Uterus (tissue), 4 donors: ENCODE data around the gene IQCC. TPM values are rescaled to one million over a fixed set of nuclear protein-coding genes. Genes with fewer than 3 reads are reported as not detected.
A peak's percentile ranks its signal among the peaks of the same experiment; 100 is the strongest.

Experiments used
- DNase-seq, 2 donors: peaks; one replicate each; pipeline ENCODE4 v3.0.0-alpha.2; 2019 to 2020
- H3K27ac ChIP-seq, 2 donors: fragments of 200-600 bp; sonication (generic); 1 replicate in 1 of 2; 2 replicates in 1 of 2; pipeline ENCODE4 v1.5.1; 2016 to 2018
- H3K27me3 ChIP-seq, 2 donors: fragments of 200-600 bp; sonication (generic); one replicate each; pipeline ENCODE4 v1.5.1; 2018 to 2019; ENCODE audit warnings: control low read depth in 1 of 2
- H3K36me3 ChIP-seq, 2 donors: fragments of 200-600 bp; sonication (generic); one replicate each; pipeline ENCODE4 v1.5.1; 2019; ENCODE audit warnings: control low read depth in 1 of 2
- H3K4me1 ChIP-seq, 2 donors: fragments of 200-600 bp; sonication (generic); one replicate each; pipeline ENCODE4 v1.5.1; 2018 to 2019; ENCODE audit warnings: control low read depth in 1 of 2
- H3K4me3 ChIP-seq, 2 donors: fragments of 200-600 bp; sonication (generic); 1 replicate in 1 of 2; 2 replicates in 1 of 2; pipeline ENCODE4 v1.5.1; 2018 to 2019; ENCODE audit warnings: mild to moderate bottlenecking in 1 of 2
- H3K9me3 ChIP-seq, 2 donors: fragments of 200-600 bp; sonication (generic); one replicate each; pipeline ENCODE4 v1.5.1; 2019; ENCODE audit warnings: control low read depth in 1 of 2
- CTCF ChIP-seq, 4 experiments: fragments of 200-600 bp in 2 of 4; fragments of 450-650 bp in 2 of 4; sonication (generic) in 2 of 4; IDR thresholded peaks; one replicate each; pipeline ENCODE4 v1.5.1; 2016 to 2019; ENCODE audit warnings: antibody characterized with exemption in 4 of 4, mild to moderate bottlenecking in 2 of 4, moderate library complexity in 1 of 4
- POLR2A ChIP-seq, 2 donors: fragments of 450-650 bp; IDR thresholded peaks; one replicate each; pipeline ENCODE4 v1.6.1; 2016; ENCODE audit warnings: antibody characterized with exemption in 2 of 2, mild to moderate bottlenecking in 1 of 2, moderate library complexity in 1 of 2
- intact Hi-C: fragments of 100-400 bp; cut with DNase I; formaldehyde crosslinking; loops from one replicate; pipeline ENCODE4 v1.15.1; 2023; ENCODE audit warnings: low total_unique reads
- total RNA-seq, 4 donors: library from RNA; depleted of rRNA in 3 of 4; stranded (reverse); fragments of >200 nt in 3 of 4; gene quantifications; one replicate each; pipeline versions ENCODE4 v1.1.0 to v1.2.4, GENCODE V29; 2014 to 2023
- donor health status: DM: yes; HTN: yes; CAD: no.

The IQCC gene
- total RNA-seq, 4 donors from 2014 or later = 0.51 to 6.8 (median 4.3) TPM

- Histone ChIP-seq H3K4me1 (peaks cover 0 to 5% of the 10 kb centered on the region in 2 donors), H3K27ac (no peak overlapping the region), H3K27me3 (no peaks in the 10 kb centered on the region), H3K36me3 (no peaks in the 10 kb centered on the region), H3K4me3 (no peak overlapping the region), H3K9me3 (no peaks in the 10 kb centered on the region)
- DNase-seq = no peak
- TF ChIP-seq POLR2A (IDR thresholded peaks at IDR 0.05) = no peak
- TF ChIP-seq CTCF (IDR thresholded peaks at IDR 0.05) = no peak
- intact Hi-C loops = no loop called here
Measured at GRCh38 chr1:32208469-32208868, 3.0 kb downstream of the IQCC start.

DNA sequence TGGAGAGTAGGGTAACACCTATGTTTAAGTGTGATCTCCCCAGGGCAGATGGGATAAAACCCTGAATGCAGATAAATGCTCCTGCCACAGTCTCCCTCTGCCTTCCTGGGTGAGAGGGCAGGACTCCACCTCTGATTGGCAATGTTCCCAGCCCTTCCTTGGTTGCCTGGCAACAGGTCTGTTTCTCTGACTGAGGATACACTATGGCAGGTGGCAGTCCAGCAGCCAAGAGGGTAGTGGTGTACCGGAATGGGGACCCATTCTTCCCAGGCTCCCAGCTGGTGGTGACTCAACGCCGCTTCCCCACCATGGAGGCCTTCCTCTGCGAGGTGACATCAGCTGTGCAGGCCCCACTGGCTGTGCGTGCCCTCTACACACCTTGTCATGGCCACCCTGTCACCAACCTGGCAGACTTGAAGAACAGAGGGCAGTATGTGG lies 3.4 kb downstream of the IQCC start, which contains the start of gene DCDC2B:
Gene DCDC2B (plus strand): TSS at position 199 of the 438 bp plus-strand sequence. CDS start 5 bp downstream, at position 204.
- peaks cover 0 to 5% of the 10 kb centered on the region in 2 donors for H3K4me1 ChIP-seq
- no peaks in the 10 kb centered on the region for H3K36me3 ChIP-seq
- no peak within 1 kb of the TSS for H3K4me3 ChIP-seq
- peak in 1 of 2 donors; percentile 38 for DNase-seq
- no peaks in the 10 kb centered on the region for H3K9me3 ChIP-seq
- H3K27me3 ChIP-seq = no peaks in the 10 kb centered on the region
- H3K27ac ChIP-seq = no peak within 1 kb of the TSS
- TF ChIP-seq CTCF (IDR thresholded peaks at IDR 0.05) (no peak), POLR2A (IDR thresholded peaks at IDR 0.05) (no peak)
- intact Hi-C loops = no loop called here

DNA sequence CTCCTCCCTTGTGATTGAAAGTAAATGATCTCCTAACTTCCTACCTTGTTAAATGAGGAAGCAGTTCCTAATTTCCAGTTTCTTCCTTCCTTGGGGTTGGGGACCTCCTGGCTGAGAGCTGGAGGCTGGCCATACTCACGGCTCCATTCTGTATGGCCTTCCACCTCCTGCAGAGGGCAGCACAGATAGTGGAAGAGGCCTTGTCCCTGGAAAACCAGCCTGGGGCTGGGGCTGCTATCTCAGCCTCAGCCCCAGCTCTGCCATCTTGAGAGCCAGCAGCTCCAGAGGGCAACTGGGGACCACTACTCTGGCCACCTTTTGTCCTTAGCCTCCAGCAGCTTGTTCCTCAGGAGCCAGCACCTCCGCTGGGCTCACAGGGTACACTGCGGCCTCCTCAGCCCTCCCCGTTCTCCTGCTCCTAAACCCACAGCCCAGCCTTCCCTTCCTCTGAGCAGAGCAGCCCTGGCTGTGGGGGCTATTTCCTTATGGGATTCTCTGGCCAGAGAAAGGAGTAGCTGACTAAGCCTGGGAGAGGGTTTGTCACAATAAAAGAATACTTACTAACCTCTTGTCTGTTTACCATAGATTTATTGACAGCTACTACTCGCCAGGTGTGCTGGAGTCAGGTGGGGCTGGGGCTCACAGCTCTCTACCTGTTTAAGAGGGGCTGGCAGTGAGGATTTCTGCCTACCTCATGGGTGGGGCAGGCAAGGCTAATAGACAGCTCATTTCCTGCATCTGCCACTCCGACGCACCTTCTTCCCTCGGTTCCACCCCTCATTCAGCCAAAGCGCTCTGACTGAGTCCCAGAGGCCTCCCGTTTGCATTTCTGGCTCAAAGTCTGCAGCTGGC lies 10.4 kb downstream of the IQCC start:
- intact Hi-C loops = no loop called here
- no peak for TF ChIP-seq POLR2A (IDR thresholded peaks at IDR 0.05)
- peak; percentile 47 to 72 (median 59) for TF ChIP-seq CTCF (IDR thresholded peaks at IDR 0.05)
- DNase-seq = peak; percentile 41 to 42
- no peak overlapping the region for H3K27ac ChIP-seq
- peaks cover 1 to 3% of the 10 kb centered on the region in 2 donors for H3K4me1 ChIP-seq
- H3K27me3 ChIP-seq = no peaks in the 10 kb centered on the region
- no peaks in the 10 kb centered on the region for H3K36me3 ChIP-seq
- H3K9me3 ChIP-seq = no peaks in the 10 kb centered on the region
- H3K4me3 ChIP-seq = no peak overlapping the region

DNA sequence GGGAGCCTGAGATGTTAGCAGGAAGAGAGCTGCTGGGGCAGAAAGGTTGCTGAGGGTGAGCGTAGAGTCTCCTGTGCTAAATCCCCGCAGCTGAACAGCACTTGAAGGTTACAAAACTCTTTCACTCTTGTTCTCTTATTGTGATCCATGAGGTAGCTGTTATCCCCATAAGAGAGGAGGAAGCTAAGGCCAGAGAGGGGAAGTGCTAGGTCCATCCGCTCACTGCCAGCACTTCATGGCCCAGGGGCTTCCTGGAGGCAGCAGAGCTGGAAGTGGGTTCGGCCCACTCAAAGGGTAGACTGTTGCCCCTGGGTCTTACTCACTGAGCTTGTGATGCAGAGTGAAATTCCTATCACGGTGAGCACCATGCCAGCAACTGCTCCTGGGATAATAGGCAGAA lies 11.1 kb downstream of the IQCC start:
- TF ChIP-seq POLR2A (IDR thresholded peaks at IDR 0.05) (no peak), CTCF (IDR thresholded peaks at IDR 0.05) (no peak)
- Histone ChIP-seq H3K9me3 (no peaks in the 10 kb centered on the region), H3K27me3 (no peaks in the 10 kb centered on the region), H3K4me3 (no peak overlapping the region), H3K27ac (no peak overlapping the region), H3K4me1 (peaks cover 4 to 6% of the 10 kb centered on the region in 2 donors), H3K36me3 (no peaks in the 10 kb centered on the region)
- intact Hi-C loops = no loop called here
- DNase-seq = no peak

GRCh38 chr1:32219022-32219421 lies 13.6 kb downstream of the IQCC start:
- TF ChIP-seq CTCF (IDR thresholded peaks at IDR 0.05) (no peak), POLR2A (IDR thresholded peaks at IDR 0.05) (no peak)

More at GRCh38 chr1:32219022-32219421, 13.6 kb downstream of the IQCC start:
- H3K4me3 ChIP-seq = no peak overlapping the region
- no peak overlapping the region for H3K27ac ChIP-seq
- no peaks in the 10 kb centered on the region for H3K9me3 ChIP-seq
- peaks cover 4 to 16% of the 10 kb centered on the region in 2 donors for H3K4me1 ChIP-seq
- intact Hi-C loops = no loop called here
- DNase-seq = no peak
- no peaks in the 10 kb centered on the region for H3K27me3 ChIP-seq
- H3K36me3 ChIP-seq = no peaks in the 10 kb centered on the region
